ENCODE data around the gene PLPP3.

PLPP3 gene

GRCh38 chr1:56545711-56546110 lies 33.7 kb downstream of the PLPP3 start:
- DNase-seq: no peak

- DNase-seq: no peak
These were observed 35.4 kb downstream of the PLPP3 start for GRCh38 chr1:56543783-56544612.

GRCh38 chr1:56542651-56543050 lies 36.7 kb downstream of the PLPP3 start:
- no peak for DNase-seq

- no peak for DNase-seq
These were observed 38.0 kb downstream of the PLPP3 start for GRCh38 chr1:56541408-56541807.

GRCh38 chr1:56540467-56540866 lies 38.9 kb downstream of the PLPP3 start:
- no peak for DNase-seq

- DNase-seq: no peak
These were observed 39.8 kb downstream of the PLPP3 start for GRCh38 chr1:56539520-56539931.

GRCh38 chr1:56538532-56538931 lies 40.8 kb downstream of the PLPP3 start:
- DNase-seq: no peak

GRCh38 chr1:56537660-56538059 lies 41.7 kb downstream of the PLPP3 start:
- DNase-seq: no peak

GRCh38 chr1:56535939-56536338 lies 43.4 kb downstream of the PLPP3 start:
- DNase-seq: peak; percentile 35 to 54

GRCh38 chr1:56535362-56535761 lies 44.0 kb downstream of the PLPP3 start:
- DNase-seq: no peak

GRCh38 chr1:56534130-56534651 lies 45.2 kb downstream of the PLPP3 start:
- no peak for DNase-seq

- no peak for DNase-seq
These were observed 45.7 kb downstream of the PLPP3 start for GRCh38 chr1:56533621-56534020.

GRCh38 chr1:56533197-56533596 lies 46.2 kb downstream of the PLPP3 start:
- DNase-seq: no peak

GRCh38 chr1:56532350-56532683 lies 47.0 kb downstream of the PLPP3 start:
- DNase-seq: no peak

GRCh38 chr1:56531624-56532349 lies 47.6 kb downstream of the PLPP3 start:
- no peak for DNase-seq

GRCh38 chr1:56529801-56530200 lies 49.6 kb downstream of the PLPP3 start:
- no peak for DNase-seq

- peak; percentile 28 to 33 for DNase-seq
These were observed 51.6 kb downstream of the PLPP3 start for GRCh38 chr1:56527548-56528302.

GRCh38 chr1:56526571-56527174 lies 52.7 kb downstream of the PLPP3 start:
- no peak for DNase-seq

GRCh38 chr1:56525489-56526041 lies 53.8 kb downstream of the PLPP3 start:
- peak; percentile 57 to 58 for DNase-seq

GRCh38 chr1:56524263-56524662 lies 55.1 kb downstream of the PLPP3 start:
- DNase-seq: no peak

- peak; percentile 59 to 62 for DNase-seq
These were observed 56.7 kb downstream of the PLPP3 start for GRCh38 chr1:56522680-56523079.

GRCh38 chr1:56520016-56520601 lies 59.3 kb downstream of the PLPP3 start:
- no peak for DNase-seq

Measured in SHP77 (cell line).